HepG2 (cell line): ENCODE data around the gene SGCD. TPM values are rescaled to one million over a fixed set of nuclear protein-coding genes. Genes with fewer than 3 reads are reported as not detected.

Experiments used
- ATAC-seq: fragments of 200-7000 bp; cut with Tn5 transposase; 3 replicates; pipeline ENCODE4 v1.9.1; 2020; ENCODE audit warnings: mild to moderate bottlenecking, moderate library complexity
- BruUV-seq: library from RNA; stranded (reverse); fragments of 400-500 nt; replicated peaks from 2 replicates; lab custom pipeline; 2021; lab: Mats Ljungman, UMichigan
- CTCF ChIA-PET: fragments of 300-600 bp; formaldehyde crosslinking; extraction: SDS; loops from one replicate; lab custom pipeline; 2021; ENCODE audit warnings: low total read pairs, inconsistent platforms, low intra/inter-chr PET ratio; lab: Yijun Ruan, JAX
- POLR2A ChIA-PET: fragments of 350-600 bp; sonication (Branson Sonifier 250); formaldehyde crosslinking; loops from one replicate; lab custom pipeline; 2020; ENCODE audit warnings: antibody characterized with exemption, inconsistent platforms; lab: Yijun Ruan, JAX
- DNase-seq: peaks from one replicate; pipeline ENCODE4 v3.0.0-alpha.2; 2015; ENCODE audit warnings: low spot score
- FAIRE-seq: peaks from 3 replicates; lab custom pipeline; 2011; peaks lifted over from hg19 to GRCh38; lab: Jason Lieb, UNC
- H2AFZ ChIP-seq: one replicate; pipeline ENCODE4 v1.6.1; 2011; ENCODE audit warnings: low read length, inconsistent platforms
- H3K27ac ChIP-seq: fragments of 300-600 bp; 3 replicates; pipeline ENCODE4 v1.8.0; 2011; ENCODE audit warnings: mixed run types, mild to moderate bottlenecking, mixed read lengths, low read length, inconsistent platforms; ENCODE audit not compliant: insufficient read depth; ENCODE audit errors: extremely low read length
- H3K27me3 ChIP-seq, 2 experiments: fragments of 200-600 bp in 1 of 2; 2 replicates in 1 of 2; 3 replicates in 1 of 2; pipeline versions ENCODE4 v1.6.0 to v1.8.0; 2011; ENCODE audit warnings: low read length in 2 of 2, mild to moderate bottlenecking in 2 of 2, moderate library complexity in 2 of 2, inconsistent platforms in 1 of 2; ENCODE audit not compliant: insufficient read depth in 2 of 2, control insufficient read depth in 1 of 2
- H3K36me3 ChIP-seq, 2 experiments: fragments of 200-600 bp in 1 of 2; replicated peaks in 1 of 2; 2 replicates in 1 of 2; 3 replicates in 1 of 2; pipeline versions ENCODE4 v1.5.1 to v1.8.0; 2011; ENCODE audit warnings: low read length in 2 of 2, inconsistent platforms in 1 of 2; ENCODE audit not compliant: insufficient read depth in 2 of 2, control insufficient read depth in 1 of 2
- H3K4me1 ChIP-seq: 2 replicates; pipeline ENCODE4 v1.5.1; 2012; ENCODE audit warnings: low read length, inconsistent platforms; ENCODE audit not compliant: insufficient read depth
- H3K4me2 ChIP-seq: 2 replicates; pipeline ENCODE4 v1.6.0; 2011; ENCODE audit warnings: low read depth, low read length, inconsistent platforms
- H3K4me3 ChIP-seq, 3 experiments: fragments of 200-600 bp in 1 of 3; sonication (generic), shearing (Covaris generic) in 1 of 3; replicated peaks in 1 of 3; 2 replicates each; pipeline ENCODE4 v1.5.1; 2011 to 2016; ENCODE audit warnings: low read length in 3 of 3, inconsistent platforms in 2 of 3, low read depth in 2 of 3, mild to moderate bottlenecking in 2 of 3, control low read depth in 1 of 3, mixed read lengths in 1 of 3; ENCODE audit not compliant: insufficient read depth in 1 of 3
- H3K79me2 ChIP-seq: one replicate; pipeline ENCODE4 v1.6.1; 2011; ENCODE audit warnings: low read length, inconsistent platforms; ENCODE audit not compliant: insufficient read depth
- H3K9ac ChIP-seq: 2 replicates; pipeline ENCODE4 v1.6.0; 2011; ENCODE audit warnings: mild to moderate bottlenecking, low read depth, low read length, inconsistent platforms; ENCODE audit not compliant: insufficient read depth
- H3K9me3 ChIP-seq: 2 replicates; pipeline ENCODE4 v1.5.1; 2012; ENCODE audit warnings: mild to moderate bottlenecking, low read length
- H4K20me1 ChIP-seq: 2 replicates; pipeline ENCODE4 v1.6.0; 2011; ENCODE audit warnings: inconsistent platforms, mild to moderate bottlenecking, low read length, moderate library complexity; ENCODE audit not compliant: insufficient read depth
- AHR ChIP-seq: IDR thresholded peaks from 2 replicates; pipeline ENCODE4 v1.6.1; 2018; ENCODE audit warnings: missing genetic modification reagents, missing compliant biosample characterization
- EP300 ChIP-seq, 3 experiments: sonication (generic) in 1 of 3; formaldehyde crosslinking in 1 of 3; IDR thresholded peaks; 2 replicates each; pipeline versions ENCODE4 v1.5.1 to v1.6.1; 2011 to 2020; ENCODE audit warnings: low read depth in 2 of 3, low read length in 2 of 3, borderline replicate concordance in 1 of 3, improper control_type of control experiment in 1 of 3, mild to moderate bottlenecking in 1 of 3, missing genetic modification reagents in 1 of 3, moderate library complexity in 1 of 3
- FOXP1 ChIP-seq, 2 experiments: fragments of 450-650 bp in 1 of 2; IDR thresholded peaks; 2 replicates each; pipeline ENCODE4 v1.6.1; 2017 to 2018; ENCODE audit warnings: antibody characterized with exemption in 1 of 2
- GPBP1L1 ChIP-seq: sonication (generic); formaldehyde crosslinking; IDR thresholded peaks from 2 replicates; pipeline ENCODE4 v1.5.0; 2020; ENCODE audit warnings: mild to moderate bottlenecking, missing genetic modification reagents
- JUND ChIP-seq: sonication (generic); formaldehyde crosslinking; IDR thresholded peaks from 2 replicates; pipeline ENCODE4 v1.8.0; 2022; ENCODE audit warnings: mild to moderate bottlenecking, missing genetic modification reagents
- RNF2 ChIP-seq: fragments of 450-650 bp; conservative IDR thresholded peaks from 2 replicates; pipeline ENCODE4 v1.6.1; 2016; ENCODE audit warnings: low read depth
- STAG1 ChIP-seq: sonication (generic); formaldehyde crosslinking; IDR thresholded peaks from 2 replicates; pipeline ENCODE4 v1.4.0; 2020; ENCODE audit warnings: missing genetic modification reagents
- TOPORS ChIP-seq: sonication (generic); formaldehyde crosslinking; IDR thresholded peaks from 2 replicates; pipeline ENCODE4 v1.8.0; 2023; ENCODE audit warnings: mild to moderate bottlenecking, missing genetic modification reagents
- U2AF2 ChIP-seq: fragments of 200-400 bp; formaldehyde crosslinking; IDR thresholded peaks from 2 replicates; pipeline ENCODE4 v1.6.1; 2017; ENCODE audit warnings: low read depth, mild to moderate bottlenecking, low read length
- ZNF33B ChIP-seq: sonication (generic); formaldehyde crosslinking; IDR thresholded peaks from 2 replicates; pipeline ENCODE4 v1.5.1; 2020; ENCODE audit warnings: mild to moderate bottlenecking, missing genetic modification reagents
- ZNF552 ChIP-seq: sonication (generic); formaldehyde crosslinking; IDR thresholded peaks from 2 replicates; pipeline ENCODE4 v1.9.0; 2022; ENCODE audit warnings: missing genetic modification reagents, mild to moderate bottlenecking, borderline replicate concordance
- ZNF564 ChIP-seq: sonication (generic); formaldehyde crosslinking; IDR thresholded peaks from 2 replicates; pipeline ENCODE4 v1.8.1; 2023; ENCODE audit warnings: mild to moderate bottlenecking, missing genetic modification reagents
- ZNF761 ChIP-seq: sonication (generic); formaldehyde crosslinking; conservative IDR thresholded peaks from 2 replicates; pipeline ENCODE4 v1.4.0; 2020; ENCODE audit warnings: mild to moderate bottlenecking, missing genetic modification reagents
- ZNF816 ChIP-seq: sonication (generic); formaldehyde crosslinking; IDR thresholded peaks from 2 replicates; pipeline ENCODE4 v1.8.0; 2022; ENCODE audit warnings: missing genetic modification reagents, mild to moderate bottlenecking, borderline replicate concordance
- ZNF841 ChIP-seq: sonication (generic); formaldehyde crosslinking; IDR thresholded peaks from 2 replicates; pipeline ENCODE4 v1.8.1; 2023; ENCODE audit warnings: missing genetic modification reagents, borderline replicate concordance
- ZSCAN22 ChIP-seq: sonication (generic); formaldehyde crosslinking; IDR thresholded peaks from 2 replicates; pipeline ENCODE4 v1.4.0; 2020; ENCODE audit warnings: mild to moderate bottlenecking, missing genetic modification reagents
- ZSCAN31 ChIP-seq: sonication (generic); formaldehyde crosslinking; IDR thresholded peaks from 2 replicates; pipeline ENCODE4 v1.5.0; 2020; ENCODE audit warnings: low read depth, mild to moderate bottlenecking, missing genetic modification reagents
- WGBS: methylation state at CpG from one replicate; pipeline ENCODE4 v1.1.6; 2017; ENCODE audit warnings: low lambda C conversion rate; 5-methylcytosine and 5-hydroxymethylcytosine counted together
- in situ Hi-C: cut with HindIII; loops from 2 replicates; pipeline ENCODE4 v1.10.0; 2017; ENCODE audit warnings: low pct_unique_long_range_greater_than_20kb; ENCODE audit not compliant: extremely low pct_ligation_motif_present
- intact Hi-C: fragments of 100-400 bp; cut with micrococcal nuclease; formaldehyde crosslinking; loops from one replicate; pipeline ENCODE4 v1.10.0; 2022; ENCODE audit not compliant: unreplicated experiment
- polyA plus RNA-seq, 8 experiments: library from polyadenylated mRNA; depleted of rRNA in 3 of 8; stranded (reverse) in 7 of 8; unstranded in 1 of 8; fragments of >200 nt; fragmentation: Illumina TruSeq in 4 of 8; extraction: Trizol in 4 of 8; gene quantifications; 2 replicates each; pipeline versions ENCODE4 v1.2.1 to v1.2.3, GENCODE V29; 2011 to 2016; ENCODE audit warnings: low read depth in 4 of 8, missing spikeins in 1 of 8, mixed read lengths in 1 of 8; ENCODE audit not compliant: insufficient read depth in 1 of 8
- total RNA-seq, 5 experiments: library from RNA; depleted of rRNA; stranded (reverse); fragments of >200 nt; fragmentation: Illumina TruSeq; extraction: Trizol; gene quantifications; 2 replicates each; pipeline ENCODE4 v1.2.3, GENCODE V29; 2016; ENCODE audit warnings: low read depth in 1 of 5

SGCD gene
- total and polyA plus RNA-seq, 2 of the 13 experiments (the other 11 are each of a cell fraction or from before 2014, with no cell fraction given), result not detected

- FAIRE-seq, result no peak
- H3K9ac ChIP-seq, result no peak overlapping the region
- CTCF ChIA-PET, result no interaction called here
- no peaks in the 10 kb centered on the region for H4K20me1 ChIP-seq
- TF ChIP-seq AHR (no peak), ZSCAN31 (CRISPR knock-in tag) (no peak), RNF2 (no peak), ZNF33B (no peak), U2AF2 (no peak), ZNF552 (CRISPR knock-in tag) (no peak), TOPORS (CRISPR knock-in tag) (no peak)
- TF ChIP-seq, all 625 proteins: peak for 0
- H3K27ac ChIP-seq, result no peak overlapping the region
- in situ Hi-C loops, result no loop called here
- no peaks in the 10 kb centered on the region for H3K79me2 ChIP-seq
- H3K9me3 ChIP-seq, result no peaks in the 10 kb centered on the region; the same call in 1 of the 2 replicates
- no peaks in the 10 kb centered on the region for H3K27me3 ChIP-seq
- WGBS, result 0% methylated on average over 2 of the region's 4 CpGs
- BruUV-seq, result no TSS peak
- H3K4me3 ChIP-seq, result no peak overlapping the region
- POLR2A ChIA-PET, result no interaction called here
- DNase-seq, result no peak
- H3K4me2 ChIP-seq, result no peak overlapping the region
- intact Hi-C loops, result no loop called here
- no peak overlapping the region for H2AFZ ChIP-seq
- no peaks in the 10 kb centered on the region for H3K36me3 ChIP-seq
- H3K4me1 ChIP-seq, result no peaks in the 10 kb centered on the region
- no peak for ATAC-seq
These were observed 188.9 kb downstream of the SGCD start for GRCh38 chr5:156515803-156516360.

- no peak for FAIRE-seq
- WGBS, result 12% methylated on average over 5 of the region's 5 CpGs
- H4K20me1 ChIP-seq, result no peaks in the 10 kb centered on the region
- DNase-seq, result no peak
- no peaks in the 10 kb centered on the region for H3K79me2 ChIP-seq
- H3K27me3 ChIP-seq, result no peaks in the 10 kb centered on the region
- intact Hi-C loops, result no loop called here
- H3K4me3 ChIP-seq, result no peak overlapping the region
- no peaks in the 10 kb centered on the region for H3K36me3 ChIP-seq
- H3K4me1 ChIP-seq, result no peaks in the 10 kb centered on the region
- H3K4me2 ChIP-seq, result no peak overlapping the region
- no peak for ATAC-seq
- ChIA-PET POLR2A (no interaction called here), CTCF (no interaction called here)
- H3K27ac ChIP-seq, result no peak overlapping the region
- BruUV-seq, result no TSS peak
- H2AFZ ChIP-seq, result no peak overlapping the region
- TF ChIP-seq ZSCAN22 (CRISPR knock-in tag) (no peak), ZNF841 (no peak), EP300 (IDR thresholded peaks at IDR 0.05; ENCODE audit: low read depth in 2 of 2, low read length in 2 of 2) (no peak), EP300 (CRISPR knock-in tag; IDR thresholded peaks at IDR 0.05; ENCODE audit: borderline replicate concordance) (no peak), GPBP1L1 (CRISPR knock-in tag) (no peak), ZNF564 (CRISPR knock-in tag) (no peak), JUND (CRISPR knock-in tag) (no peak), FOXP1 (IDR thresholded peaks at IDR 0.05) (no peak), FOXP1 (CRISPR knock-in tag; IDR thresholded peaks at IDR 0.05) (no peak), STAG1 (CRISPR knock-in tag) (no peak), ZNF761 (CRISPR knock-in tag) (no peak), ZNF816 (CRISPR knock-in tag) (no peak)
- no peaks in the 10 kb centered on the region for H3K9me3 ChIP-seq
- in situ Hi-C loops, result no loop called here
- no peak overlapping the region for H3K9ac ChIP-seq
These were observed 195.9 kb downstream of the SGCD start for GRCh38 chr5:156522651-156523529.
